ENCODE results near the gene MUS81.

- TF ChIP-seq, protein P1, sequence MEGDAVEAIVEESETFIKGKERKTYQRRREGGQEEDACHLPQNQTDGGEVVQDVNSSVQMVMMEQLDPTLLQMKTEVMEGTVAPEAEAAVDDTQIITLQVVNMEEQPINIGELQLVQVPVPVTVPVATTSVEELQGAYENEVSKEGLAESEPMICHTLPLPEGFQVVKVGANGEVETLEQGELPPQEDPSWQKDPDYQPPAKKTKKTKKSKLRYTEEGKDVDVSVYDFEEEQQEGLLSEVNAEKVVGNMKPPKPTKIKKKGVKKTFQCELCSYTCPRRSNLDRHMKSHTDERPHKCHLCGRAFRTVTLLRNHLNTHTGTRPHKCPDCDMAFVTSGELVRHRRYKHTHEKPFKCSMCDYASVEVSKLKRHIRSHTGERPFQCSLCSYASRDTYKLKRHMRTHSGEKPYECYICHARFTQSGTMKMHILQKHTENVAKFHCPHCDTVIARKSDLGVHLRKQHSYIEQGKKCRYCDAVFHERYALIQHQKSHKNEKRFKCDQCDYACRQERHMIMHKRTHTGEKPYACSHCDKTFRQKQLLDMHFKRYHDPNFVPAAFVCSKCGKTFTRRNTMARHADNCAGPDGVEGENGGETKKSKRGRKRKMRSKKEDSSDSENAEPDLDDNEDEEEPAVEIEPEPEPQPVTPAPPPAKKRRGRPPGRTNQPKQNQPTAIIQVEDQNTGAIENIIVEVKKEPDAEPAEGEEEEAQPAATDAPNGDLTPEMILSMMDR (IDR thresholded peaks at IDR 0.05), result peak in 1 of 5 experiments; percentile 23
- no peak for TF ChIP-seq POLR2A (IDR thresholded peaks at IDR 0.05)
These were observed 40.1 kb downstream of the MUS81 start, which contains the start of gene FOSL1 for GRCh38 chr11:65900125-65900898.

Data from tibial nerve (tissue), 3 donors.